Skeletal muscle tissue (tissue), 4 donors: ENCODE data around the gene TGM4. TPM values are rescaled to one million over a fixed set of nuclear protein-coding genes. Genes with fewer than 3 reads are reported as not detected.
"Not testable (repeated sequence)": the region's sequence is repeated elsewhere in the genome, so short reads cannot be mapped to it uniquely, and the experiment has no call there.

Experiments used
- H3K27ac ChIP-seq: one replicate; pipeline ENCODE4 v1.7.0; 2013; ENCODE audit warnings: mild to moderate bottlenecking, low read depth, low read length, inconsistent platforms
- H3K27me3 ChIP-seq, 3 donors: one replicate each; pipeline ENCODE4 v1.7.0; 2013; ENCODE audit warnings: low read length in 3 of 3; ENCODE audit not compliant: control insufficient read depth in 3 of 3, insufficient read depth in 3 of 3
- H3K36me3 ChIP-seq, 3 donors: one replicate each; pipeline ENCODE4 v1.7.0; 2013; ENCODE audit warnings: low read length in 3 of 3; ENCODE audit not compliant: control insufficient read depth in 3 of 3, insufficient read depth in 3 of 3
- H3K4me1 ChIP-seq, 3 donors: one replicate each; pipeline ENCODE4 v1.7.0; 2013; ENCODE audit warnings: low read length in 3 of 3, mild to moderate bottlenecking in 3 of 3; ENCODE audit not compliant: control insufficient read depth in 3 of 3, insufficient read depth in 3 of 3
- H3K4me3 ChIP-seq, 3 donors: one replicate each; pipeline ENCODE4 v1.7.0; 2013; ENCODE audit warnings: low read length in 3 of 3
- H3K9ac ChIP-seq, 3 donors: one replicate each; pipeline ENCODE4 v1.7.0; 2013; ENCODE audit warnings: low read length in 3 of 3, mild to moderate bottlenecking in 3 of 3, moderate library complexity in 2 of 3, low read depth in 1 of 3
- H3K9me3 ChIP-seq, 3 donors: one replicate each; pipeline ENCODE4 v1.7.0; 2013; ENCODE audit warnings: low read length in 3 of 3; ENCODE audit not compliant: control insufficient read depth in 3 of 3
- total RNA-seq: library from RNA; depleted of rRNA; stranded (reverse); fragments of >200 nt; gene quantifications from one replicate; pipeline ENCODE4 v1.2.3, GENCODE V29; 2014
- donor health status: Osteomylitis.

TGM4 gene
- total RNA-seq, 1 donor from 2014 or later: not detected

- Histone ChIP-seq H3K9me3 (no peaks in the 10 kb centered on the region), H3K36me3 (no peaks in the 10 kb centered on the region), H3K27me3 (no peaks in the 10 kb centered on the region), H3K4me1 (no peaks in the 10 kb centered on the region), H3K27ac (no peak overlapping the region), H3K4me3 (no peak overlapping the region), H3K9ac (no peak overlapping the region)
Observed at GRCh38 chr3:44848634-44849033, 25.8 kb upstream of the TGM4 start.

- H3K4me1 ChIP-seq, H3K9me3 ChIP-seq, H3K27me3 ChIP-seq, H3K4me3 ChIP-seq, H3K27ac ChIP-seq, H3K36me3 ChIP-seq, H3K9ac ChIP-seq: not testable (repeated sequence)
Observed at GRCh38 chr3:44856663-44857062, 17.7 kb upstream of the TGM4 start.

- Histone ChIP-seq H3K9ac (no peak overlapping the region), H3K27me3 (no peaks in the 10 kb centered on the region), H3K27ac (no peak overlapping the region), H3K4me3 (no peak overlapping the region), H3K4me1 (peaks cover 8 to 25% (median 10%) of the 10 kb centered on the region in 3 donors), H3K9me3 (no peaks in the 10 kb centered on the region), H3K36me3 (peaks cover 0 to 2% (median 0%) of the 10 kb centered on the region in 3 donors)
Observed at GRCh38 chr3:44860117-44860516, 14.3 kb upstream of the TGM4 start.

GRCh38 chr3:44861412-44862225, 12.8 kb upstream of the TGM4 start, which contains the start of gene TMEM42:
Gene TMEM42 (plus strand): TSS chr3:44861912. CDS start chr3:44861925, 13 bp downstream.
- peak within 1 kb of the TSS; percentile 88 to 93 (median 92) for H3K4me3 ChIP-seq
- H3K36me3 ChIP-seq: peaks cover 0 to 2% (median 0%) of the 10 kb centered on the region in 3 donors
- H3K9ac ChIP-seq: peak within 1 kb of the TSS; percentile 85 to 87 (median 86)
- H3K9me3 ChIP-seq: no peaks in the 10 kb centered on the region
- peaks cover 10 to 35% (median 15%) of the 10 kb centered on the region in 3 donors for H3K4me1 ChIP-seq
- no peaks in the 10 kb centered on the region for H3K27me3 ChIP-seq
- peak within 1 kb of the TSS; percentile 63 for H3K27ac ChIP-seq

- Histone ChIP-seq H3K36me3 (peaks cover 0 to 3% (median 2%) of the 10 kb centered on the region in 3 donors), H3K27me3 (no peaks in the 10 kb centered on the region), H3K4me1 (peaks cover 10 to 40% (median 17%) of the 10 kb centered on the region in 3 donors), H3K4me3 (peak overlapping the region; percentile 88 to 93 (median 92)), H3K27ac (peak overlapping the region; percentile 63), H3K9me3 (no peaks in the 10 kb centered on the region), H3K9ac (peak overlapping the region; percentile 80 to 86 (median 85))
Observed at GRCh38 chr3:44862226-44862637, 12.2 kb upstream of the TGM4 start.

GRCh38 chr3:44865272-44866035, 9.0 kb upstream of the TGM4 start:
- Histone ChIP-seq H3K36me3 (peaks cover 0 to 3% (median 2%) of the 10 kb centered on the region in 3 donors), H3K9me3 (no peaks in the 10 kb centered on the region), H3K9ac (no peak overlapping the region), H3K4me1 (peaks cover 10 to 40% (median 17%) of the 10 kb centered on the region in 3 donors), H3K27me3 (no peaks in the 10 kb centered on the region), H3K27ac (no peak overlapping the region), H3K4me3 (no peak overlapping the region)

- Histone ChIP-seq H3K9ac (no peak overlapping the region), H3K36me3 (peaks cover 0 to 3% (median 2%) of the 10 kb centered on the region in 3 donors), H3K4me3 (no peak overlapping the region), H3K27me3 (no peaks in the 10 kb centered on the region), H3K4me1 (peaks cover 7 to 35% (median 13%) of the 10 kb centered on the region in 3 donors), H3K27ac (no peak overlapping the region), H3K9me3 (no peaks in the 10 kb centered on the region)
Observed at GRCh38 chr3:44867421-44868111, 6.8 kb upstream of the TGM4 start.

- Histone ChIP-seq H3K4me3 (no peak overlapping the region), H3K27me3 (no peaks in the 10 kb centered on the region), H3K9ac (no peak overlapping the region), H3K27ac (no peak overlapping the region), H3K36me3 (peaks cover 0 to 3% (median 0%) of the 10 kb centered on the region in 3 donors), H3K4me1 (peaks cover 0 to 11% (median 5%) of the 10 kb centered on the region in 3 donors), H3K9me3 (no peaks in the 10 kb centered on the region)
Observed at GRCh38 chr3:44870375-44871061, 3.9 kb upstream of the TGM4 start.

- no peaks in the 10 kb centered on the region for H3K9me3 ChIP-seq
- no peaks in the 10 kb centered on the region for H3K36me3 ChIP-seq
- peaks cover 0 to 2% (median 0%) of the 10 kb centered on the region in 3 donors for H3K27me3 ChIP-seq
Observed at GRCh38 chr3:44875596-44875995, 1.2 kb downstream of the TGM4 start.

More at GRCh38 chr3:44875596-44875995, 1.2 kb downstream of the TGM4 start:
- Histone ChIP-seq H3K4me3 (no peak overlapping the region), H3K27ac (no peak overlapping the region), H3K4me1 (no peaks in the 10 kb centered on the region), H3K9ac (no peak overlapping the region)
